HG03354 (cell line): Measurements from ENCODE around the gene SEMA3G.

Experiments used
- ATAC-seq: cut with Tn5 transposase; IDR thresholded peaks from one replicate; pipeline ENCODE4 v1.9.1; 2021; ENCODE audit warnings: mild to moderate bottlenecking; ENCODE audit not compliant: unreplicated experiment, poor library complexity, severe bottlenecking

SEMA3G gene

DNA sequence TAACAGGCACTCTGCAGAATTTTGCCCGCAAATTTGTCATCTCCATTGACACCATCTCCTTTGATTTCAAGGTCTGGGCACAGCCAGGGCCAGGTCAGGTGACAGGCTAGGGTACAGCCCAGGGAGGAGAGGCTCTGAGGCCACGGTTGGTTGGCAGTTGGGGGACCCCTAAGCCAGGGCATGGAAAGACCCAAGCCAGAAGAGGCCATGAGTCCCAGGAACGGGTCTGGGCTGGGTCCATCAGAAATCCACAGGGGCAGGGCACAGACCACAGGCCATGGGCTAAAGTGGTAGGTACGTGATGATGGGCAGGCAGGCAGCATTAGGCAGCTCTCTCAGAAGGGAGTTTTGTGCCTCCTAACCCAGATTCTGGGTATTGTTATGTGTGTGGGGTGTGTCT is 45.8 kb downstream of the SEMA3G start:
- ATAC-seq: no peak

DNA sequence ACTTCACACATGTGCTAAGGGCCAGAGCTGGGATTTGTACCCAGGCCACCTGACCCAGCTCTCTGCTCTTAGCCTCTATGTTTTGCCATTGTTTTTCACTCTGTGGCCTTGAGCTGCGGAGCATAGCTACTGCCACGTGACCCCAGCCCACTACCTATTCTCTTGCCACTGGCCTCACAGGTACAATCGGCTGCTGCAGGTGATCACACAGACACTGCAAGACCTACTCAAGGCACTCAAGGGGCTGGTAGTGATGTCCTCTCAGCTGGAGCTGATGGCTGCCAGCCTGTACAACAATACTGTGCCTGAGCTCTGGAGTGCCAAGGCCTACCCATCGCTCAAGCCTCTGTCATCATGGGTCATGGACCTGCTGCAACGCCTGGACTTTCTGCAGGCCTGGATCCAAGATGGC is 46.2 kb downstream of the SEMA3G start:
- no peak for ATAC-seq

DNA sequence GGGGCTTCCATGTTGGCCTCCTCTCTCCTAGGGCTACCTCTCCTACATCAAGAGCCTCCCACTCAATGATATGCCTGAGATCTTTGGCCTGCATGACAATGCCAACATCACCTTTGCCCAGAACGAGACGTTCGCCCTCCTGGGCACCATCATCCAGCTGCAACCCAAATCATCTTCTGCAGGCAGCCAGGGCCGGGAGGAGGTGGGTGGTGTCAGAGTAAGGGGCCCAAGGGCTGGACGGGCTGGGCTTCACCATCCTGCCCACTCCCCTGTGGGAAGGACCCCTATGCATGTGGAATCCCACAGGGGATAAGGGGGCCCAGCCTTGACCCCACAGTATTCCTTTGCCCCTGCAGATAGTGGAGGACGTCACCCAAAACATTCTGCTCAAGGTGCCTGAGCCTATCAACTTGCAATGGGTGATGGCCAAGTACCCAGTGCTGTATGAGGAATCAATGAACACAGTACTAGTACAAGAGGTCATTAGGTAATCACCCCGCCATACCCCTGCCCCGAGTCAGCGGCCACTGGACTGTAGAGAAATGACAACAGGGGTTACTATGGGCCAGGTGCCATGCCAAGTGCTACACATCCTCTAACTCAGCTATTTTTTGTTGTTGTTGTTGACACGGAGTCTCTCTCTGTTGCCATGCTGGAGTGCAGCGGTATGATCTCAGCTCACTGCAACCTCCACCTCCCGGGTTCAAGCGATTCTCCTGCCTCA is 47.1 kb downstream of the SEMA3G start:
- no peak for ATAC-seq

DNA sequence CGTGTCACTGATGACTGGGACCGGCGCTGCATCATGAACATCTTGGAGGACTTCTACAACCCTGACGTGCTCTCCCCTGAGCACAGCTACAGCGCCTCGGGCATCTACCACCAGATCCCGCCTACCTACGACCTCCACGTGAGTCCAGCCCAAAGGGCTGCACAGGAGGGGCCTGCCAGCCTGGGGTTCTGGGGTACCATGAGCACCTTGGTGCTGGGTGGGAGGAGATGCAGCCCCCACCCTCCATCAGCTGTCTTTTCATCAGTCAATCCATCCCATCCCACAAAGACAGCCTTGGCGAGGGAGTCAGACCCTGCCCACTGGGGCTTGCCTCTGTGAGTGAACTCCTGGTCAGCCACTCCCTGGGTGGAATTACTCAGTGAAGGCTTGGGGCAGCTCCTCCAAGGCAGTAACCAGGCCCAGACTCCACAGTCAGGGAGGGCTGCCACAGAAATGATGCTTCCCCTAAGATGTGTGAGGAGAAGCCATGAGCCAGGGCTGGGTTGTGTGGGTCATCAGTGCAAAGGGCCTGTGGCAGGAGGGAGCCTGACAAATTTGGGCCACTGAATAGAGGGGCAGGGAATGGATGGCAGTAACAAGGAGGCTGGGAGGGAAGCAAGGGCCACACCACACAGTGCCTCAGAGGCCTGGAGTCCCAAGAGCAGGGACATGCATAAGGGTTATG is 47.9 kb downstream of the SEMA3G start:
- no peak for ATAC-seq

DNA sequence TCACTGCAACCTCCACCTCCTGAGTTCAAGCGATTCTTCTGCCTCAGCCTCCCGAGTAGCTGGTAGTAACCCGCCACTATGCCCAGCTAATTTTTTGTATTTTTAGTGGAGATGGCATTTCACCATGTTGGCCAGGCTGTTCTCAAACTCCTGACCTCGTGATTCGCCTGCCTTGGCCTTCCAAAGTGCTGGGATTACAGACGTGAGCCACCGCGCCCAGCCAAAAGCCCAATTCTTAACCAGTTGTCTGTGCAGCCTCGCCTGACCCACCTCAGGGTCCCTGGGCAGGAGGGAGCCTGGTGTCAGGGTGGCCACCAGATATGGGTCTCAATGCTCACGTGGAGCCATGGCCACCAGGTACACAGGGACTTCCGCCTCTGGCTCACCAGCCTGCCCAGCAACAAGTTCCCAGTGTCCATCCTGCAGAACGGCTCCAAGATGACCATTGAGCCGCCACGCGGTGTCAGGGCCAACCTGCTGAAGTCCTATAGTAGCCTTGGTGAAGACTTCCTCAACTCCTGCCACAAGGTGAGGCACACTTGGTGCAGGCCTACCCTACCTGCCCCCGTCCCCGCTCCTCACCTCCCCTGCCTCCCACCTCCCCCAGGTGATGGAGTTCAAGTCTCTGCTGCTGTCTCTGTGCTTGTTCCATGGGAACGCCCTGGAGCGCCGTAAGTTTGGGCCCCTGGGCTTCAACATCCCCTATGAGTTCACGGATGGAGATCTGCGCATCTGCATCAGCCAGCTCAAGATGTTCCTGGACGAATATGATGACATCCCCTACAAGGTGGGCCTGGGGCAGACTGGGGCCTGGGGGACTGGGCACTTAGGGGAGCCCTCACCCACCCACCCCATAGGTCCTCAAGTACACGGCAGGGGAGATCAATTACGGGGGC is 48.6 kb downstream of the SEMA3G start:
- ATAC-seq: no peak

DNA sequence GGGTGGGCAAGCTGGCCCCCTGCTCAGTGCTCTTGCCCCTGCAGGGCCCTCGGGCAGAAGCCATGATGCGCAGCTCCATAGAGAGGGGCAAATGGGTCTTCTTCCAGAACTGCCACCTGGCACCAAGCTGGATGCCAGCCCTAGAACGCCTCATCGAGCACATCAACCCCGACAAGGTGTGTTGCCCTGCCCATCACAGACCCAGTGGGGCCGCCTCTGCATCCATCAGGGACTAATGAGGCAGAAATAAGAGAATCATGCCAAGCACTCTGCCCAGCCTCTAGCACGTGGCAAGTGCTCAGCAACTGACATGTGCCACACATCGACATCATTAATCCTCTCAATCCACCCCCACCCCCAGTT is 49.4 kb downstream of the SEMA3G start:
- no peak for ATAC-seq

DNA sequence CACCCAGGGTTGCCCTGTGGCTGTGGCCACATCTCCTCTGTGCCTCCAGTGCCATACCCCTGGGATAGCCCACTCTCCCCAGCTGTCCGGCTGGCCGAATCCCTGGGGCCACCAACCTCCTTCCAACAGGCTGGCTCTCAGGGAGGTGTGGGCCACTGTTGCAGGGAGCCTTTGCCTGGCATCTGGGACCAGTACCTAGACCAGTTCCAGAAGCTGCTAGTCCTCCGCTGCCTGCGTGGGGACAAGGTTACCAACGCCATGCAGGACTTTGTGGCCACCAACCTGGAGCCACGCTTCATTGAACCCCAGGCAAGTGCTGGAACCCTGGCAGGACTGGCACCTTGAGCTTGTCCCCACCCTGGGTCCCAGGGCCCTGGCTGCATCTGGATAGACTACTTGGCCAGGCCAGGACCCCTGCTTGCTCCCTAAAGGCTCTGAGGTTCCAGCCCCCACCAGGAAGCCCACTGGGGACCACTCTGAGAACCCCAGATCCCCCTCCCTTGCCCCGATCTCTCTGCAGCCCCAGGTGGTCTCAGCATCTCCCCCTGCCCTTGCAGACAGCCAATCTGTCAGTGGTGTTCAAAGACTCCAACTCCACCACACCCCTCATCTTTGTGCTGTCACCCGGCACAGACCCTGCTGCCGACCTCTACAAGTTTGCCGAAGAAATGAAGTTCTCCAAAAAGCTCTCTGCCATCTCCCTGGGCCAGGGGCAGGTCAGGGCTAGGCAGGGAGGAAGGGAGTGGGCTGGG is 50.0 kb downstream of the SEMA3G start:
- ATAC-seq: no peak

DNA sequence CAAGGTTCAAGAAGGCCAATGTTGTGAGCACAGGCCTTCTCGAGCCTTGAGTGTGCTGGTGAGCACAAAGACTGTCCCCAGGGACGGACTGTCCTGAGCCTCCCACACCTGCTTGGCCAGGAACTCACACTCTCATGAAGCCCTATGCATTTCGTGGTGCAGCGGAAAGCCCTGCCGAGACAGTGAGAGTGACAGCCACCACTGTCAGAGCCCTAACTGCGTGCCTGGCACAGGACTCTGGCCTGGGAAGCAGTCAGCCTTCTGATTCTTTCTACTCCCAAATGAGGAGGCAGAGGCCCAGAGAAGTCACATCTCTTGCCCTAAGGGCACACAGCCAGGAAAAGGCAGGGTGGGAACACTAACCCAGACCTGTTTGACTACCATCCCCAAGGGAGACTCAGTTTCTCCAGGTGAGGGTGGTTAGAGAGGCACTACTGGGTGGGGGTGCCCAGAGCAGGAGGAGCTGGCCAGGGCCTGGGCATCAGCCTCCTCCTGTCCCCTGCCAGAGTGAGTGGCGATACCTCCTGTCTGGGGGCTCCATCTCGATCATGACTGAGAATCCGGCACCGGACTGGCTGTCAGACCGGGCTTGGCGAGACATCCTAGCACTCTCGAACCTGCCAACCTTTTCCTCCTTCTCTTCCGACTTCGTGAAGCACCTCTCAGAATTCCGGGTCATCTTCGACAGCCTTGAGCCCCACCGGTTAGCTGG is 50.8 kb downstream of the SEMA3G start:
- no peak for ATAC-seq

DNA sequence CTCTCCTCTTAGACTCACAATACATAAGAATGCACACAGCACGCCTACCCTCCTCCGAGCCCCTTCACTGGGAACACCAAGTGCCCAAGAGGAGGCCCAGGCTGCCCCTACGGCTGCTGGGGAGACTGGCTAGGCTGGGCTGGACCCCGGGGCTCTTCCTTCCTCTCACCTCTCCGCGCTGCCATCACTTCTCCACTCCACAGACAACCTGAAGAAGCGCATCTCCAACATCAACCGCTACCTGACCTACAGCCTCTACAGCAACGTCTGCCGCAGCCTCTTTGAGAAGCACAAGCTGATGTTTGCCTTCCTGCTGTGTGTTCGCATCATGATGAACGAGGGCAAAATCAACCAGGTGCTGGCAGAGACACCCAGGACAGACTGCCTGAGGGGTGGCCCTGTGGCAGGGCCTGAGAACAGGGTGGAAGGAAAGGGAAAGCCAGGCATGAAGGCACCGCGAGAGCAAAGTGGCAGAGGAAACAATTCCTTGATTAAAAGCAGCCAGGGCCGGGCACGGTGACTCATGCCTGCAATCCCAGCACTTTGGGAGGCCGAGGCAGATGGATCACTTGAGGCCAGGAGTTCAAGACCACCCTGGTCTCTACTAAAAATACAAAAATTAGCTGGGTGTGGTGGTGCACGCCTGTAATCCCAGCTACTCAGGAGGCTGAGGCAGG is 51.6 kb downstream of the SEMA3G start:
- ATAC-seq: no peak

DNA sequence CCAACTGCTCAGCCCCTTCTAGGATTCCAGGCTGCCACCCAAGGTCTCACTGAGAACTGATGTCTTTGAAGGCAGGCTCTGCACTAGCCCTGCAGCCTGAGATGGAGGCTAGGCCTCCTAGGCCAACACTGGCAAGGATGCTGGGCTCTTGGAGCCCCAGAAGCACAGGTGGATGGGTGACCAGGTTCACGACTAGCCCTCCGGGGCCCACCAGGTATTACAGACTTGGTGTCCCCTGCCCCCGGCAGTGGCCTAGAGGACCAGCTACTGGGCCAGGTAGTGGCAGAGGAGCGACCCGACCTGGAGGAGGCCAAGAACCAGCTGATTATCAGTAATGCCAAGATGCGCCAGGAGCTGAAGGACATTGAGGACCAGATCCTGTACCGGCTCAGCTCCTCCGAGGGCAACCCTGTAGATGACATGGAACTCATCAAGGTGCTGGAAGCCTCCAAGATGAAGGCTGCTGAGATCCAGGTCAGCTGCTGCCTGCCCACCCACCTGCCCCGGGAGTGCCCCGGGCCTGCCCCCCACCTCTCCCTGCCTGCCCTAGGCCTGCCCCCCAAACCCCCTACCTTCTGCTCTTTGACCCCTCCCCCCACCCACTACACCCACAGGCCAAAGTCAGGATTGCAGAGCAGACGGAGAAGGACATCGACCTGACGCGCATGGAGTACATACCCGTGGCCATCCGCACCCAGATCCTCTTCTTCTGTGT is 52.5 kb downstream of the SEMA3G start:
- no peak for ATAC-seq

DNA sequence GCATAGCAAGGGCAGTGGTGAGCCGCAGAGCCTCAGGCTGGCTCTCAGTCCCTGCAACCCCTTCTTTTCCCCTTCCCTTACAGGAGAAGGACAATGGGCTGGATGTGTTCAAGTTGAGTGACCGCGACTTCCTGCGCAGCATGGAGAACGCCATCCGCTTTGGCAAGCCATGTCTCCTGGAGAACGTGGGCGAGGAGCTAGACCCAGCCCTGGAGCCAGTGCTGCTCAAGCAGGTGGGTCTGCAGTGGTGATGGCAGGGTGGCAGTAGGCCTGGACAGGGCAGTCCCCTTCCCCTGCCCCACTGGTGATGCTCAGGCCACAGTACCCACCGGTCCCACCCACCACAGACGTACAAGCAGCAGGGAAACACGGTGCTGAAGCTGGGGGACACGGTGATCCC is 53.8 kb downstream of the SEMA3G start:
- no peak for ATAC-seq

DNA sequence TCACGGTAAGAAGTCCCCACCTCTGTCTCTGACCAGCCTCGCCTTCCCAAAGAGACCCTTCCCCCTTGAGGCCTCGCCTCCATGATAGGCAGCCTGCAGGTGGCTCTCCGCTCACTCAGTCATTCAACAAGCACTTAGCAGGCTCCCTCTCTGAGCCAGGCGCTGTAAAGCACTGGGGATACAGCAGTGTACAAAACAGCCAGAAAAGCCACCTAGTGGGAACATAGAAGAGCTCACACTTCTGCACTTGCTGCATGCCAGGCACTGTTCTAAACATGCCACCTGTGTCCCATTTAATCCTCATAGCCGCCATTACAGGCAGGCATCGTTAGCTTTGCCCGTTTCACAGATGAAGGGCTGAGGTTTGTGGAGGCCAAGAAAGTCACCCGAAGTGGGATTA is 56.0 kb downstream of the SEMA3G start:
- no peak for ATAC-seq

DNA sequence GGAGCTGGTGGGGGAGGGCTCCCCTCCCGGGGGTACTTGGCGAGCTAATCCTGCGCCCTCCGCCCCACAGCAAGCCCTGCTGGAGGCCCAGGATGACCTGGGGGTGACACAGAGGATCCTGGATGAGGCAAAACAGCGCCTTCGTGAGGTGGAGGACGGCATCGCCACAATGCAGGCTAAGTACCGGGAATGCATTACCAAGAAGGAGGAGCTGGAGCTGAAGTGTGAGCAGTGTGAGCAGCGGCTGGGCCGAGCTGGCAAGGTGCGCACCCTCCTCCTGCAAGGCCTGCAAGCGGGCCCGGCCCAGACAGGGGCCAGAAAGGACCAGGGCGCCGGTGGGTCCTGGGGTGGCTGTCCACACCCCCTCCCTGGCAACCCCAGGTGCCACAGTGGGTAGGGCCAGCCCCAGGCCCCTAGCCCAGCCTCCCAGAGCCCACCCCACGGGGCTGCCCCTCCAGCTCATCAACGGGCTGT is 56.5 kb downstream of the SEMA3G start:
- ATAC-seq: no peak

DNA sequence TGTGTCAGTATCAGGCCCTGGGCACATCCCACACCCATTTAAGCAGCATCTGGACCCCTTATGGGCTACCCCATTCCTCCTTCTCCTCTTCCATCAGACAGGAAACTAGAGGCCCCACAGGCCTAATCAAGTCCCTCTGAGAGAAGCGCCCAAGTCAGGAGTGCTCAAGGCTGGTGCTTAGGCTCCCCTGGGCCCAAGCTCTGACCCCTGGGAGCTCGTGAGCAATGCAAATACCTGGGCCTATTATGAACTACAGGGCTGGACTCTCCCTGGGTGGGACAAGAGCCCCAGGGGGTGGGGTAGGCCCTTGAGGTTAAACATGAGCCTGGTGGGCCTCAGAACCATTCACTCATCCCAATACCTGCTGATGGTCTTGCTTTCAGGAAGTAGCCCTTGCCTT is 57.4 kb downstream of the SEMA3G start:
- ATAC-seq: no peak

DNA sequence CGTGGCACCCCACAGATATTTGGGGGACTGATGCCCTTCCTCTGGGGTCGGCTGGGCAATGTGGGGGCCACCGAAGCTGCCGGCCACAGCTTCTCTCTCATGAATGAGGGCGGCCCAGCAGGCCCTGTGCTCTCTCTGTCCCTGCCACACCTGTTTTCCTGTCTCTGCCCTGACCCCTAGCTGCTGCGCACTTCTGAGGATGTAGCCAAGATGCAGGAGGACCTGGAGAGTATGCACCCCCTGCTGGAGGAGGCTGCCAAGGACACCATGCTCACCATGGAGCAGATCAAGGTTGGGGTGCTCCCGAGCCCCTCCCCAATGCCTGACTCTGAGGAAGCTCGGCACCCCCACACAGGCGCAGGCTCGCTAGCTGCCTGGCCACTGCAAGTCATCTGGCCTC is 59.7 kb downstream of the SEMA3G start:
- ATAC-seq: no peak

DNA sequence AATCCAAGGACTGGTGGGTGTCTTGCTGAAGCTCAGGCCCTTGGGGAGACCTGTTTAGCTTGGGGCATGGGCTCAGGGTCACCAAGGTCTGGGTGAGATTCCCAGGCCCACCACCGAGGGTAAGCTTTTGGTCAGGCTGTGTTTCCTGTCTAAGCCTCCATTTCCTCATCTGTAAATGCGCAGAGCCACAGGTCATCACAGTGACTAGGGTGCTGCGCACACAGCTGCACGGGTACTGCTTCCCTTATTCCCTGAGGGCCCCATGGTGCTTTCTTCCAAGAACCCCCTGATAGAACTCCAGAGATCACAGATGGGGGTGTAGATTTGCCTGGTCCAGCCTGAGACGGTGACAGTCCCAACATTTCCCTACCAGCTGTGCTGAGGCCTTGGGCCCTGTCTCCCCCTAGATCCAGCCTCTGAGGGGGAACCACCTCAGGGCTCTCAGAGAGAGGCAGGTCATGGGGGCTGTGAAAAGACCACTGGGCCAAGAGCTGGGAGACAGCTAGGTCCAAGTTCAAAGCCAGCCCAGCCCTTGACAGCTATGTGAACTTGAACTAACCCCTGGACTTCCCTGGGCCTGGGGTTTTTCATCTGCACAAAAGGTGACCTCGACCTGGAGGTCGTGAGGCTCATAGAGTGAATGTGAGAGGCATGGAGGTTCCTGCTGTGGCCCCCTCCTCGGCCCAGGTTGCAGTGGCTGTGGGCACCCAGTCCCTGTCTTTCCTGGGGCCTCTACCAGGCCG is 60.7 kb downstream of the SEMA3G start:
- ATAC-seq: no peak

DNA sequence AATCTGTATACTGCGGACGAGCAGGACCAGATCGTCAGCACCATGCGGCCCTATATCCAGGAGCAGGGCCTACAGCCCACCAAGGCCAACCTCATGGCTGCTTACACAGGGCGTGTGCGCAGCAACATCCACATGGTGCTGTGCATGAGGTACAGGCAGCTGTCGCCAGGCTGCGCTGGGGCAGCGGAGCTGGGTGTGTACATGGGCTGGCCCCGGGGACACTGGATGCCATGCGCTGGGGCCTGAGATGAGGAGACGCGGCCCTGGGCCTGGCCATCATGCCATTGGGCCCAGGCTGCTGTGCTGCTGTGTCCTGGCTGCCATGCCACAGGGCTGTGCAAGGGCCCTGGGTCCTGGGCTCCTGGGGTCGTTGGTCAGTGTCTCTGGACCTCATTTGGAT is 61.5 kb downstream of the SEMA3G start:
- no peak for ATAC-seq
